ENCODE data around the gene SYNGR1.
A peak's percentile ranks its signal among the peaks of the same experiment; 100 is the strongest.
"Not testable (repeated sequence)": the region's sequence is repeated elsewhere in the genome, so short reads cannot be mapped to it uniquely, and the experiment has no call there.

Gene SYNGR1

DNA sequence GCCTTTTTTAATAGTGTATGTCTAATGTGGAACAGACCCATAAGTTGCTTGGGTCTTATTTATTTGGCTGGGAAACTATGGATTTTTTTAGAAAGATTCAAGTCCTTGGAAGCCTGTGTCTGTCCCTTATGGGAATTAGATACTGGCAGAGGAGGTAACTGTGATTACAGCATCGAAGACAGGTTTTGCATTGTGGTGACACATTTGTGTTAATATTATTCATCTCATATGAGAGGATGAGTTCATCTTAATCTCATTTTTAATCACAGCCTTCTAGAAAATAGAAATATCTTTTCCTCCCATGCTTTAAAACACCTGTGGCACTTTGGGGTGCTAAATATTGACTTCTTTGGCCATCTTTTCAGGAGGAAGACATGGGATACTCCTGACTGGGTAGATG lies 59.0 kb downstream of the SYNGR1 start:
- DNase-seq = no peak
- TF ChIP-seq GATA1 (IDR thresholded peaks at IDR 0.05; ENCODE audit: low read depth, low read length) = no peak
- TF ChIP-seq POLR2A (IDR thresholded peaks at IDR 0.05; ENCODE audit: low read length) = no peak

GRCh38 chr22:39409516-39410029 lies 59.8 kb downstream of the SYNGR1 start:
- no peak for TF ChIP-seq POLR2A (IDR thresholded peaks at IDR 0.05; ENCODE audit: low read length)
- no peak for DNase-seq

DNA sequence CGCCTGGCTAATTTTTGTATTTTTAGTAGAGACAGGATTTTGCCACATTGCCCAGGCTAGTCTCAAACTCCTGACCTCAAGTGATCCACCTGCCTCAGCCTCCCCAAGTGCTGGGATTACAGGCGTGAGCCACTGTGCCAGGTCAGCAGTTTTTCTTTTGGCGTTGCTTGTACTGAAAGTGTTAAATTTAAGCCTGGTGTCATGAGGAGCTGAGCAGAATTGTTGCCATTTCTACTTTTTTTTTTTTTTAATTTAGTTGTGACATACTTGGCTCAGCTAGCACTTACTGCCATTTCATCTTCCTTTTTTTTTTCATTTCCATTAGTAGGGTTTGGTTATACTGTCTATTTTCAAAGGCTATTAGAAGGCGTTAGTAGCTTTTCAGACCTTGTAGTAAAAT lies 60.5 kb downstream of the SYNGR1 start:
- DNase-seq = no peak
- no peak for TF ChIP-seq GATA1 (IDR thresholded peaks at IDR 0.05; ENCODE audit: low read depth, low read length)
- TF ChIP-seq POLR2A (IDR thresholded peaks at IDR 0.05; ENCODE audit: low read length) = no peak

DNA sequence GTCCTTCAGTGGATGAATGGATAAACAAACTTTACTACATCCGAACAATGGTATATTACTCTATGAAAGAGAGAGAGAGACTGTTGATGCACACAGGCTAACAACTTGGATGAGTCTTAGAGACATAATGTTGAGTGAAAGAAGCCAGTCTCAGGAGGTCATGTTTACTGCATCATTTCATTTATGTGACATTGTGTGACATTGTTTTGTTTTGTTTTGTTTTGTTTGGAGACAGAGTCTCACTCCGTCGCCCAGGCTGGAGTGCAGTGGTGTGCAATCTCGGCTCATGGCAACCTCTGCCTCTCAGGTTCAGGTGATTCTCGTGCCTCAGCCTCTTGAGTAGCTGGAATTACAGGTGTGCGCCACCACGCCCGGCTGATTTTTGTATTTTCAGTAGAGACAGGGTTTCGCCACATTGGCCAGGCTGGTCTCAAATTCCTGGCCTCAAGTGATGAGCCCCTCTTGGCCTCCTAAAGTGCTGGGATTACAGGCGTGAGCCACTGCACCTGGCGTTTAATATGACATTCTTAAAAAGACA lies 62.1 kb downstream of the SYNGR1 start:
- DNase-seq = not testable (repeated sequence)

GRCh38 chr22:39413204-39413603 lies 63.4 kb downstream of the SYNGR1 start:
- DNase-seq = not testable (repeated sequence)

DNA sequence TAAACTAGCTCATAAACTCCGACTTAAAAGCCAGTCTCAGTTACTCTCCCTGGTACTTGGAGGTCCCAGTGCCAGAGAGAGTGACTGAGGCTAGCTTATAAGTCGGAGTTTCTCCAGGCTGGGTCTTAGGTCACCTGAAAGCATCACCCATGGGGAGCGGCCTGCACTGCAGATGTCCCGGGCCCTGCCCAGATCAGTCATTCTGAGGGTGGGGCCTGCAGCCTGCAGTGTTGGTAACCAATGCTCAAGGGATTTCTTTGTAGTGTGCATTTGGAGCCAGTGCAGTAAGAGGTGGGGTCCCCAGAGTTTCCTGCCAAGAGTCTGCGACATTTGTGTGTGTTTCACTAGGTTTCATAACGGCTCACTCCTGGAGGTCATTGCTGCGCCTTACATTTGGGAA lies 64.6 kb downstream of the SYNGR1 start:
- no peak for DNase-seq
- no peak for TF ChIP-seq POLR2A (IDR thresholded peaks at IDR 0.05; ENCODE audit: low read length)
- no peak for TF ChIP-seq GATA1 (IDR thresholded peaks at IDR 0.05; ENCODE audit: low read depth, low read length)

DNA sequence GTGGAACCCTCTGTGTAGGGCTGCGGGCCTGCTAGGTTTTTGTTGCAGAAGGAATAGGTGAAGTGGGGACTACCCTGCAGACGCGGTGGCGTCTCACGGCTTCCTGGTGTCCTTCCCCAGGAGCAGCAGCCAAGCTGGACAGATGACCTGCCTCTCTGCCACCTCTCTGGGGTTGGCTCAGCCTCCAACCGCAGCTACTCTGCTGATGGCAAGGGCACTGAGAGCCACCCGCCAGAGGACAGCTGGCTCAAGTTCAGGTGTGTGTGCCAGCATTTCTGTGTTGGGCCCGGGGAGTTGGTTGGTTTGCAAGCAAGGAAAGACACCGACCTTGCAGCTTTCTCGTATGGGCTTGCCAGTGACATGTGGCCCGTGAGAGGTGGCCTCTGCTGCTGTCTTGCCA lies 65.1 kb downstream of the SYNGR1 start:
- no peak for DNase-seq
- TF ChIP-seq GATA1 (IDR thresholded peaks at IDR 0.05; ENCODE audit: low read depth, low read length) = no peak
- TF ChIP-seq POLR2A (IDR thresholded peaks at IDR 0.05; ENCODE audit: low read length) = no peak

GRCh38 chr22:39415506-39415905 lies 65.7 kb downstream of the SYNGR1 start:
- TF ChIP-seq POLR2A (IDR thresholded peaks at IDR 0.05; ENCODE audit: low read length) (no peak), GATA1 (IDR thresholded peaks at IDR 0.05; ENCODE audit: low read depth, low read length) (no peak)

DNA sequence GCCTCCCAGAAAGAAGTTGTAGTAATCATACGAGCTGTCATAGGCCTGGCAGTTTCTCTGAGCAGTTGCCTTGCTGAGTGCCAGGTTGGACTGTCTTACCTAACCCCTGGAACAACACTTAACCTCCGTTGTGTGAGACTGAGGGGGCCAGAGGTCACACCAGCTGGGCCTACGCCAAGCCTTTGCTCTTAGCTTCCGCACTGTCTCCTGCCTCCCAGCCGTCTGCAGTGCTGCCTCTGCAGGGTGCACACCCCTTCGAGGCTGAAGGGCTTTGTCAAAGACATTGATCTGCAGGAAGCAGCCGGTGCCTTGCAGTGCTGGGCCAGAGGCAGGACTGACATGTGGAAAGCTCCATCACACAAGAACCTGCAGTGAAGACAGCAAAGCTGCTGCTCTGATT lies 66.5 kb downstream of the SYNGR1 start:
- DNase-seq = no peak
- TF ChIP-seq POLR2A (IDR thresholded peaks at IDR 0.05; ENCODE audit: low read length) (no peak), GATA1 (IDR thresholded peaks at IDR 0.05; ENCODE audit: low read depth, low read length) (no peak)

More at GRCh38 chr22:39415506-39415905, 65.7 kb downstream of the SYNGR1 start:
- no peak for DNase-seq

- no peak for DNase-seq
- no peak for TF ChIP-seq POLR2A (IDR thresholded peaks at IDR 0.05; ENCODE audit: low read length)
- no peak for TF ChIP-seq GATA1 (IDR thresholded peaks at IDR 0.05; ENCODE audit: low read depth, low read length)
These were observed 67.8 kb downstream of the SYNGR1 start for GRCh38 chr22:39417641-39418040.

DNA sequence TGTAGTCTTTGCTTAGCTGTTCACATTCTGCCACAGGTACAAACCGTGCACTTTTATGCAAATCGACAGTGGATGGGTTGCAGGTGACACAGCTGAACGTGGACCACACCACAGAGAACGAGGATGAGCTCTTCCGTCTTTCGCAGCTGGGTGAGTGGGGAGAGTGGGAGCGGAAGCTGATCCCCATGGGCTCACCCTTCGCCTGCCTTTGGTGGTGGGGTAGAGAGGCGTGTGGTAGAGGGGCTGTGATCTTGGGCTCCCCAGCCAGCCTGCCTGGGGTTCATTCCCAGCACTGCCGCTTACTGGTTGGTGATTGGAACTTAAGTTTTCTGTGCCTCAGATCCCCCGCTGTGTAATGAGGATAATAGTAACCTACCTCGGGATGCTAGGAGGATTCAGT lies 68.9 kb downstream of the SYNGR1 start:
- DNase-seq = no peak
- no peak for TF ChIP-seq POLR2A (IDR thresholded peaks at IDR 0.05; ENCODE audit: low read length)
- no peak for TF ChIP-seq GATA1 (IDR thresholded peaks at IDR 0.05; ENCODE audit: low read depth, low read length)

GRCh38 chr22:39419096-39419495 lies 69.3 kb downstream of the SYNGR1 start:
- no peak for TF ChIP-seq GATA1 (IDR thresholded peaks at IDR 0.05; ENCODE audit: low read depth, low read length)
- no peak for TF ChIP-seq POLR2A (IDR thresholded peaks at IDR 0.05; ENCODE audit: low read length)
- DNase-seq = no peak

DNA sequence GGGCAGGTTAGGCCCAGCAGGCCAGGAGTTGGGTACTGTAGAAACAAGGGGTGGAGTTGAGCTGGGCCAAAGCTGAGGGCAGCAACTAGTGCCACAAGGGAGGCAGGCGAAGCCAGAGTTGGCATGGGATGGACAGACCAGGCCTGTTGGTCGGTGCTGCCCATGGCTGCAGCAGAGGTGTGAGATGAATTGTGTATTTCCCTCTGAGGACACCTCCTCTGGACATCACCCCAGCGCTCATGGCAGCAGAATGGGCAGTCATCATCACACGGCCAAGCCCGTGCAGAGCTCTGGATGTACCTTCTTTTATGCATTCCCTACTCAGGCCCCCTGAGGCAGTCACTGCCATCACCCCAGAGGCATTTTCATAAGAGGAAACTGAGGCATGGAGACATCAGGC lies 70.1 kb downstream of the SYNGR1 start:
- TF ChIP-seq POLR2A (IDR thresholded peaks at IDR 0.05; ENCODE audit: low read length) (no peak), GATA1 (IDR thresholded peaks at IDR 0.05; ENCODE audit: low read depth, low read length) (no peak)
- DNase-seq = no peak

- no peak for DNase-seq
- TF ChIP-seq GATA1 (IDR thresholded peaks at IDR 0.05; ENCODE audit: low read depth, low read length) = no peak
- TF ChIP-seq POLR2A (IDR thresholded peaks at IDR 0.05; ENCODE audit: low read length) = no peak
These were observed 71.9 kb downstream of the SYNGR1 start for GRCh38 chr22:39421691-39422090.

DNA sequence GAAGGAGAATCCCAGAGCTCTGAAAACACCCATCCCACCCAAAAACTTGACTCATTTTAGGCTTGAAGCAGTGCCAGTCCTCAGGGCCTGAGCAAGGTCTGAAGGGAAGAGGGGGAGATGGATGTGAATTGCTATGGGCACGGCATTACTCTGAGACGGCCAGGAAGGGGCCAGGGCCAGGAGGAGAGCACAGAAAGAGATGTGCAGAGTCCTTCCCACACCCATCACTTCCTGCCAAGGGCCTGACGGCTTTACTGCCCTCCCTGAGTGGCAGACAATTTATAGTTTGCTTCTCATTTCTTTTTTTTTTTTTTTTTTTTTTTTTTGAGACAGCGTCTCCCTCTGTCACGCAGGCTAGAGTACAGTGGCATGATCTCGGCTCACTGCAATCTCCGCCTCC lies 72.3 kb downstream of the SYNGR1 start:
- TF ChIP-seq GATA1 (IDR thresholded peaks at IDR 0.05; ENCODE audit: low read depth, low read length) (no peak), POLR2A (IDR thresholded peaks at IDR 0.05; ENCODE audit: low read length) (no peak)
- no peak for DNase-seq

DNA sequence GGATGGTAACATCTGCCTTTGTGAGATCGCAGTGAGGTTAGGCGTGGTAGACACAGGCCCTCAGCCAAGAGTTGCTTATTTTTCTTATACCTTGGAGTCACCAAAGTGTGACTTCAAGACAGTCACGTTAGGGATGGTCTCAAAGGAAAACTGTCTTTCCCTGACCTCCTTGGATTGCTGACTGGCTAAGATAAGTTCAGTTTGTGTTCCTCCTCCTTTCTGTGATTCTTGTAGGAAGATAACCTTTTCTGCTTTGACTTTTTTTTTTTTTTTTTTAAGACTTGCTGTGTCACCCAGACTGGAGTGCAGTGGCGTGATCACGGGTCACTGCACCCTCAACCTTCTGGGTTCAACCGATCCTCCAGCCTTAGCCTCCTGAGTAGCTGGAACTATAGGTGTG lies 72.9 kb downstream of the SYNGR1 start:
- no peak for TF ChIP-seq GATA1 (IDR thresholded peaks at IDR 0.05; ENCODE audit: low read depth, low read length)
- TF ChIP-seq POLR2A (IDR thresholded peaks at IDR 0.05; ENCODE audit: low read length) = no peak

More for the DNA sequence above, 72.9 kb downstream of the SYNGR1 start:
- peak in 1 of 2 experiments; percentile 15 for DNase-seq
